HL-60 (cell line): ENCODE data around the gene RAB10.

ENCODE experiments used
- DNase-seq, 2 experiments: peaks; one replicate each; pipeline ENCODE4 v3.0.0-alpha.2; 2010 to 2020; ENCODE audit warnings: low read depth in 1 of 2, low spot score in 1 of 2
- H3K27ac ChIP-seq: fragments of 250-450 bp; sonication (Bioruptor Pico); replicated peaks from 2 replicates; pipeline ENCODE4 v1.5.1; 2020; ENCODE audit warnings: mild to moderate bottlenecking, moderate library complexity
- H3K27me3 ChIP-seq: fragments of 250-450 bp; sonication (Bioruptor Pico); 2 replicates; pipeline ENCODE4 v1.5.1; 2021; ENCODE audit warnings: mild to moderate bottlenecking, moderate library complexity; ENCODE audit not compliant: insufficient read depth, poor library complexity, severe bottlenecking
- H3K4me3 ChIP-seq: replicated peaks from 2 replicates; pipeline ENCODE4 v1.5.1; 2011; ENCODE audit warnings: mild to moderate bottlenecking, control low read depth, low read length; ENCODE audit not compliant: insufficient read depth
- CTCF ChIP-seq: IDR thresholded peaks from one replicate; pipeline ENCODE4 v1.5.1; 2011; ENCODE audit warnings: low read length, control low read depth, inconsistent platforms; ENCODE audit not compliant: insufficient read depth
- GABPA ChIP-seq: IDR thresholded peaks from 2 replicates; pipeline ENCODE4 v1.6.1; 2012; ENCODE audit warnings: low read depth
- POLR2AphosphoS5 ChIP-seq: IDR thresholded peaks from 2 replicates; pipeline ENCODE4 v1.6.1; 2012; ENCODE audit warnings: low read depth
- REST ChIP-seq: IDR thresholded peaks from 2 replicates; pipeline ENCODE4 v1.6.1; 2012; ENCODE audit warnings: low read depth; ENCODE audit not compliant: insufficient replicate concordance
- SPI1 ChIP-seq: IDR thresholded peaks from 2 replicates; pipeline ENCODE4 v1.6.1; 2012; ENCODE audit warnings: low read depth, mild to moderate bottlenecking, borderline replicate concordance

RAB10 gene

GRCh38 chr2:26169226-26169625 lies 135.3 kb downstream of the RAB10 start:
- no peak for TF ChIP-seq CTCF
- no peak for TF ChIP-seq GABPA
- TF ChIP-seq REST = no peak
- TF ChIP-seq SPI1 = no peak
- TF ChIP-seq POLR2AphosphoS5 = no peak
- Histone ChIP-seq H3K4me3 (no peak overlapping the region), H3K27ac (no peak overlapping the region), H3K27me3 (peaks cover 20% of the 10 kb centered on the region)
- DNase-seq = no peak

- no peak for DNase-seq
- TF ChIP-seq CTCF (no peak), POLR2AphosphoS5 (no peak), SPI1 (no peak), GABPA (no peak), REST (no peak)
- H3K4me3 ChIP-seq = no peak overlapping the region
- peaks cover 24% of the 10 kb centered on the region for H3K27me3 ChIP-seq
- no peak overlapping the region for H3K27ac ChIP-seq
Measured at GRCh38 chr2:26169681-26170414, 136.0 kb downstream of the RAB10 start.

GRCh38 chr2:26170795-26171194 lies 136.9 kb downstream of the RAB10 start:
- Histone ChIP-seq H3K4me3 (no peak overlapping the region), H3K27me3 (peaks cover 24% of the 10 kb centered on the region), H3K27ac (no peak overlapping the region)
- TF ChIP-seq POLR2AphosphoS5 (no peak), REST (no peak), GABPA (no peak), SPI1 (no peak), CTCF (no peak)
- DNase-seq = no peak
